ENCODE results near the gene TPCN2.
"Not testable (repeated sequence)": the region's sequence is repeated elsewhere in the genome, so short reads cannot be mapped to it uniquely, and the experiment has no call there.

DNA sequence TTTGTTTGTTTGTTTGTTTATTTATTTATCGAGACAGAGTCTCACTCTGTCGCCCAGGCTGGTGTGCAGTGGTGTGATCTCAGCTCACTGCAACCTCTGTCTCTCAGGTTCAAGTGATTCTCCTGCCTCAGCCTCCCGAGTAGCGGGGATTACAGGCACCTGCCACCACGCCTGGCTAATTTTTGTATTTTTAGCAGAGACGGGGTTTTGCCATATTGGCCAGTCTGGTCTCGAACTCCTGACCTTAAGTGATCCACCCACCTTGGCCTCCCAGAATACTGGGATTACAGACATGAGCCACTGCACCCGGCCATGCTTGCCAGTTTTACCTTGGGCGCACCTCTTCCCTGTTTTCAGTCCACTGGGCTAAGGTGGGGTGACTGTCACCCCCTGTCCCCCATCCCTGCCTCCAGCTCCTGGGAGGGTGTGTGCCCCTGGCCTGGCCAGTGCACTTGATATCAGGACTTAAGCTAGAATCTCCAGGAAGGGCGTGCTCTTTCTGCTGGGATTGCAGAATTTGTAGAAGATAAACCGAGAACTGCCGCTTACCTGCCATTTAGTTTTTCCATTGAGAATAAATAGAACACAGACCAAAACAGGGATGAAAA lies 48.9 kb upstream of the TPCN2 start:
- TF ChIP-seq, protein P1, sequence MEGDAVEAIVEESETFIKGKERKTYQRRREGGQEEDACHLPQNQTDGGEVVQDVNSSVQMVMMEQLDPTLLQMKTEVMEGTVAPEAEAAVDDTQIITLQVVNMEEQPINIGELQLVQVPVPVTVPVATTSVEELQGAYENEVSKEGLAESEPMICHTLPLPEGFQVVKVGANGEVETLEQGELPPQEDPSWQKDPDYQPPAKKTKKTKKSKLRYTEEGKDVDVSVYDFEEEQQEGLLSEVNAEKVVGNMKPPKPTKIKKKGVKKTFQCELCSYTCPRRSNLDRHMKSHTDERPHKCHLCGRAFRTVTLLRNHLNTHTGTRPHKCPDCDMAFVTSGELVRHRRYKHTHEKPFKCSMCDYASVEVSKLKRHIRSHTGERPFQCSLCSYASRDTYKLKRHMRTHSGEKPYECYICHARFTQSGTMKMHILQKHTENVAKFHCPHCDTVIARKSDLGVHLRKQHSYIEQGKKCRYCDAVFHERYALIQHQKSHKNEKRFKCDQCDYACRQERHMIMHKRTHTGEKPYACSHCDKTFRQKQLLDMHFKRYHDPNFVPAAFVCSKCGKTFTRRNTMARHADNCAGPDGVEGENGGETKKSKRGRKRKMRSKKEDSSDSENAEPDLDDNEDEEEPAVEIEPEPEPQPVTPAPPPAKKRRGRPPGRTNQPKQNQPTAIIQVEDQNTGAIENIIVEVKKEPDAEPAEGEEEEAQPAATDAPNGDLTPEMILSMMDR (IDR thresholded peaks at IDR 0.05; ENCODE audit: borderline replicate concordance, extremely low read depth, low read length, poor library complexity, severe bottlenecking), result not testable (repeated sequence)
- not testable (repeated sequence) for TF ChIP-seq EZH2 (IDR thresholded peaks at IDR 0.05; ENCODE audit: borderline replicate concordance, low read depth, low read length, severe bottlenecking)

Measured in DND-41 (cell line).